GM12878 (cell line): ENCODE data around the gene JRKL.

Experiments used
- EZH2 ChIP-seq: IDR thresholded peaks from 2 replicates; pipeline ENCODE4 v1.6.1; 2012; ENCODE audit warnings: low read depth, mild to moderate bottlenecking, control low read depth, inconsistent platforms, low read length, borderline replicate concordance; ENCODE audit not compliant: control insufficient read depth
- MEF2A ChIP-seq: IDR thresholded peaks from 2 replicates; pipeline ENCODE4 v1.6.1; 2011; ENCODE audit warnings: low read depth, mild to moderate bottlenecking, low read length, moderate library complexity; ENCODE audit not compliant: insufficient read depth
- POLR2A ChIP-seq: IDR thresholded peaks from 2 replicates; pipeline ENCODE4 v1.6.1; 2011; ENCODE audit warnings: low read depth, mild to moderate bottlenecking, low read length
- POLR2AphosphoS5 ChIP-seq: IDR thresholded peaks from 2 replicates; pipeline ENCODE4 v1.6.1; 2011; ENCODE audit warnings: mild to moderate bottlenecking, low read length, inconsistent platforms
- SPI1 ChIP-seq: IDR thresholded peaks from 2 replicates; pipeline ENCODE4 v1.6.1; 2011; ENCODE audit warnings: low read depth, mild to moderate bottlenecking, low read length, moderate library complexity, borderline replicate concordance; ENCODE audit not compliant: insufficient read depth
- SREBF2 ChIP-seq: IDR thresholded peaks from 2 replicates; pipeline ENCODE4 v1.6.1; 2012; ENCODE audit warnings: mild to moderate bottlenecking, low read length
- STAT1 ChIP-seq: fragments of 450-650 bp; conservative IDR thresholded peaks from 2 replicates; pipeline ENCODE4 v1.6.1; 2014; ENCODE audit warnings: antibody characterized with exemption, mild to moderate bottlenecking
- ZZZ3 ChIP-seq: IDR thresholded peaks from 2 replicates; pipeline ENCODE4 v1.6.1; 2011; ENCODE audit warnings: low read depth; ENCODE audit not compliant: control insufficient read depth, insufficient read length
- TF ChIP-seq, protein P1 (sequence below), 3 experiments: IDR thresholded peaks in 2 of 3; conservative IDR thresholded peaks in 1 of 3; 2 replicates each; pipeline ENCODE4 v1.5.1; 2011; ENCODE audit warnings: low read depth in 3 of 3, low read length in 3 of 3, mild to moderate bottlenecking in 3 of 3, control low read depth in 2 of 3, moderate library complexity in 2 of 3, inconsistent platforms in 1 of 3, mixed read lengths in 1 of 3; ENCODE audit not compliant: control insufficient read depth in 2 of 3, insufficient read depth in 1 of 3; ENCODE audit errors: extremely low read depth in 1 of 3

DNA sequence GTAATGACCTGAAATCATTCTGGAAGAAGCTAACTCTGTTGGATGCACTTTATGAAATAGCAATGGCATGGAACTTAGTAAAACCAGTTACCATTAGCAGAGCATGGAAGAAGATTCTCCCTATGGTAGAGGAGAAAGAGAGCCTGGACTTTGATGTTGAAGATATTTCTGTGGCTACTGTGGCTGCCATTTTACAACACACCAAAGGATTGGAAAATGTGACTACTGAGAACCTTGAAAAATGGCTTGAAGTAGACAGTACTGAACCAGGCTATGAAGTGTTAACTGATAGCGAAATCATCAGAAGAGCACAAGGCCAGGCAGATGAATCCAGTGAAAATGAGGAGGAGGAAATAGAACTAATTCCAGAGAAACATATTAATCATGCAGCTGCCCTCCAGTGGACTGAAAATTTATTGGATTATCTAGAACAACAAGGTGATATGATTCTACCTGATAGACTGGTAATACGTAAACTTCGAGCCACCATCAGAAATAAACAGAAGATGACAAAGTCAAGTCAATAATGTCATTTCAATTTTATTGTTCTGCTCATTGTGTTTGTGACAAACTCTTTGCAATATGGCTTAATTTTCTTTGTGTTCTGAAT is 2.0 kb downstream of the JRKL start:
- no peak for TF ChIP-seq POLR2A
- TF ChIP-seq SPI1 = no peak
- no peak for TF ChIP-seq ZZZ3
- TF ChIP-seq, protein P1, sequence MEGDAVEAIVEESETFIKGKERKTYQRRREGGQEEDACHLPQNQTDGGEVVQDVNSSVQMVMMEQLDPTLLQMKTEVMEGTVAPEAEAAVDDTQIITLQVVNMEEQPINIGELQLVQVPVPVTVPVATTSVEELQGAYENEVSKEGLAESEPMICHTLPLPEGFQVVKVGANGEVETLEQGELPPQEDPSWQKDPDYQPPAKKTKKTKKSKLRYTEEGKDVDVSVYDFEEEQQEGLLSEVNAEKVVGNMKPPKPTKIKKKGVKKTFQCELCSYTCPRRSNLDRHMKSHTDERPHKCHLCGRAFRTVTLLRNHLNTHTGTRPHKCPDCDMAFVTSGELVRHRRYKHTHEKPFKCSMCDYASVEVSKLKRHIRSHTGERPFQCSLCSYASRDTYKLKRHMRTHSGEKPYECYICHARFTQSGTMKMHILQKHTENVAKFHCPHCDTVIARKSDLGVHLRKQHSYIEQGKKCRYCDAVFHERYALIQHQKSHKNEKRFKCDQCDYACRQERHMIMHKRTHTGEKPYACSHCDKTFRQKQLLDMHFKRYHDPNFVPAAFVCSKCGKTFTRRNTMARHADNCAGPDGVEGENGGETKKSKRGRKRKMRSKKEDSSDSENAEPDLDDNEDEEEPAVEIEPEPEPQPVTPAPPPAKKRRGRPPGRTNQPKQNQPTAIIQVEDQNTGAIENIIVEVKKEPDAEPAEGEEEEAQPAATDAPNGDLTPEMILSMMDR (IDR thresholded peaks at IDR 0.05 in 2 of 3, conservative IDR thresholded peaks at IDR 0.05 in 1 of 3; ENCODE audit: control insufficient read depth in 2 of 3, extremely low read depth in 1 of 3, insufficient read depth in 1 of 3, low read depth in 3 of 3, low read length in 3 of 3) = peak in 2 of 3 experiments; percentile 3 to 7; a peak in 1 of 6 replicates
- TF ChIP-seq STAT1 = no peak
- TF ChIP-seq SREBF2 = no peak
- TF ChIP-seq MEF2A = no peak
- TF ChIP-seq POLR2AphosphoS5 = no peak
- no peak for TF ChIP-seq EZH2
